ENCODE measurements around the gene SUDS3. TPM values are rescaled to one million over a fixed set of nuclear protein-coding genes. Genes with fewer than 3 reads are reported as not detected.
A peak's percentile ranks its signal among the peaks of the same experiment; 100 is the strongest.

Gene SUDS3
- total RNA-seq, 3 donors from 2014 or later, result 35.2 to 56.4 (median 50.9) TPM

DNA sequence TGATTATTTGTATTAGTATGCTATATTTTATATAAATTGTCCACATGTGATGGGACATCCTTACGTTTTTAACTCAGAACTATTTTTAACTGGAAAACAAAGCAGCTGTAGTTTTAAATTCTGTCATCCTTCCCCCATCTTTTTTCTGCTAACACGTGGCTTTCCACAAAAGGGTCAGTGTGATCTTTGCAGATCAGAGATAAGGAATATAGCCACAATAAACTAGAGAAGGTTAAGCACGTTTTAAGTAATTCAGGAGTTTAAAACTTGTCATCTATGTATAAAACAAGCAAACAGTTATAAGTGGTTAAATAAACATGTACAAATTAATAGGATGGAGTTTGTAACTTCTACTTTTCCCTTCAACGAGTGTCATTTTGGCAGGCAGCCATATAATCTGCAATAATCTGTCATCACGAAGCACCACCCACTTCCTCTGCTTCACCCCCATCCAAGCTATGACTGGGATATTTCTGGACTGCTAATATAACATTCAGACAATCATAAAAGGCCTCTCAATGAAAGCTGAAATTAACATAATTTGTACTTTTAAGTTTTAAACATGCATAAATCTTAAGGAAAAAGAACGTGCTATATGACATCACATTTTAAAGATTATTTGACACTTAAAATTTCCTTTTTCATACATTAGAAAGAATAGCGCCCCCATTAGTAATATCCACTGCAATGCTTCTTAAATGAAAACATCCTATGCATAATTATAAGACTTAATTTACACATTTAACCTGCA, 18.9 kb upstream of the SUDS3 start:
- peaks cover 32% of the 10 kb centered on the region for H3K4me1 ChIP-seq (ENCODE audit: low read depth)
- intact Hi-C loops (cut with DNase I, micrococcal nuclease), result no loop called here
- H3K36me3 ChIP-seq (ENCODE audit: low read depth), result no peaks in the 10 kb centered on the region
- ATAC-seq (peak; percentile 77), DNase-seq (peak in 1 of 3 donors; percentile 78)
- no peak overlapping the region for H3K4me3 ChIP-seq
- no peaks in the 10 kb centered on the region for H3K9me3 ChIP-seq
- TF ChIP-seq, protein P1, sequence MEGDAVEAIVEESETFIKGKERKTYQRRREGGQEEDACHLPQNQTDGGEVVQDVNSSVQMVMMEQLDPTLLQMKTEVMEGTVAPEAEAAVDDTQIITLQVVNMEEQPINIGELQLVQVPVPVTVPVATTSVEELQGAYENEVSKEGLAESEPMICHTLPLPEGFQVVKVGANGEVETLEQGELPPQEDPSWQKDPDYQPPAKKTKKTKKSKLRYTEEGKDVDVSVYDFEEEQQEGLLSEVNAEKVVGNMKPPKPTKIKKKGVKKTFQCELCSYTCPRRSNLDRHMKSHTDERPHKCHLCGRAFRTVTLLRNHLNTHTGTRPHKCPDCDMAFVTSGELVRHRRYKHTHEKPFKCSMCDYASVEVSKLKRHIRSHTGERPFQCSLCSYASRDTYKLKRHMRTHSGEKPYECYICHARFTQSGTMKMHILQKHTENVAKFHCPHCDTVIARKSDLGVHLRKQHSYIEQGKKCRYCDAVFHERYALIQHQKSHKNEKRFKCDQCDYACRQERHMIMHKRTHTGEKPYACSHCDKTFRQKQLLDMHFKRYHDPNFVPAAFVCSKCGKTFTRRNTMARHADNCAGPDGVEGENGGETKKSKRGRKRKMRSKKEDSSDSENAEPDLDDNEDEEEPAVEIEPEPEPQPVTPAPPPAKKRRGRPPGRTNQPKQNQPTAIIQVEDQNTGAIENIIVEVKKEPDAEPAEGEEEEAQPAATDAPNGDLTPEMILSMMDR (IDR thresholded peaks at IDR 0.05), result no peak

DNA sequence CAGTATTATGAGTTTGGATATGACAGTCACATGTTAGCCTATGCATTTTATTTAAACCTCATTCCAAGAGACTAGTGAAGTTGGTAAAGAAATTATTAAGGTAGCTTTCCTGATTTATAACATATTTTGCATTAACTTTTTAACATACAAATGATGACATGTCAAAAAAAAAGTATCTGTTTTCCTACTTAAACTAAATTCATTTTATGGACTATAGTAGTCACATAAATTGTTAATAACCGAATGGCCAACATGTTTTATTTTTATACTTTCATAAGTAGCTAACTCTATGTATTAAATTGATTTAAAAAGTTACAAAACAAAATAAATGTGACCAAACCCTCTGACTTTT, 18.4 kb upstream of the SUDS3 start:
- no peaks in the 10 kb centered on the region for H3K36me3 ChIP-seq (ENCODE audit: low read depth)
- intact Hi-C loops (cut with DNase I, micrococcal nuclease), result no loop called here
- DNase-seq (no peak), ATAC-seq (no peak)
- TF ChIP-seq, protein P1 (IDR thresholded peaks at IDR 0.05), result no peak
- no peak overlapping the region for H3K4me3 ChIP-seq
- H3K9me3 ChIP-seq, result no peaks in the 10 kb centered on the region
- peaks cover 32% of the 10 kb centered on the region for H3K4me1 ChIP-seq (ENCODE audit: low read depth)

DNA sequence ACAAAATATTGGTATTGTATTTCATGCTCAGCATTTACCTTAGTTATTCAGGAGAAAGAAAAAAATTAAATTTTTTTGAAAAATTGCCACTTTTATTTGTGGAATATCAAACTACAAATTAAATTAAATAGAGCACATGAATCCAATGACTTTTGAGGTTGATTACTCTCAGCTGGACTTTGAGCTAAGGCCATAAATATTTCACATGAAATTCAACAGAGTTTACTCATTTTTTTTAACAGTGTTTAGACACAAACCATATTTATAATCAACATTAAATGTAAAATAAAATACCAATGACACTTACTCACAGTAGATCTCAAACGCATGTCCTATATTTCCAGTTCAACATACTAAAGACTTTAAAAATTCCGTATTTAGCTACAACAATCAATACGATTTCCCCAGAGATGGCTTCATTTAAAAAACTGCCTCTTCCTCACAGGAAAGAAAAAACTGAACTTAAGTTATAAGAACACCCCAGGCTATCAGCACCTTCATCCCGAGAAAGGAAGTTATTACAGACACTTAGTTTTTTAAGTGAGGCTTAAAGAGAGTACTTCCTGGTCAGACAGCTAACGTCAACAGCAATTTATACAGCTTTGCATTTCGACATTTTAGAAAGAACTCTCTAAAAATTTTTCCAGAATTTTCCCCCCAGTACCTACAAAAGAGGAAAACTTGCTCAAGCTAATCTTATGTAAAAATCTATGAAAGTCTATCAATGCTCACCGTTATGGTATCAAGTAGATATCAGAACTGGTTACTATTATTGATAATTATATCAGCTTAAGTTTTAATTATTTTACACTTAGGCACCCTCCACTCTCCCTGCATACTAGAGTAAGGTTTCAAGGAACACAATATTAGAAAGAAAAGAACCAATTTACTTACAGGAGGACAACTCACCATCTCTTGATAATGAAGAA, 17.5 kb upstream of the SUDS3 start:
- Histone ChIP-seq H3K4me1 (ENCODE audit: low read depth) (peaks cover 32% of the 10 kb centered on the region), H3K4me3 (no peak overlapping the region), H3K36me3 (ENCODE audit: low read depth) (no peaks in the 10 kb centered on the region), H3K9me3 (no peaks in the 10 kb centered on the region)
- no peak for DNase-seq
- TF ChIP-seq, protein P1 (IDR thresholded peaks at IDR 0.05), result no peak
- intact Hi-C loops (cut with DNase I, micrococcal nuclease), result no loop called here
- ATAC-seq, result peak; percentile 64

DNA sequence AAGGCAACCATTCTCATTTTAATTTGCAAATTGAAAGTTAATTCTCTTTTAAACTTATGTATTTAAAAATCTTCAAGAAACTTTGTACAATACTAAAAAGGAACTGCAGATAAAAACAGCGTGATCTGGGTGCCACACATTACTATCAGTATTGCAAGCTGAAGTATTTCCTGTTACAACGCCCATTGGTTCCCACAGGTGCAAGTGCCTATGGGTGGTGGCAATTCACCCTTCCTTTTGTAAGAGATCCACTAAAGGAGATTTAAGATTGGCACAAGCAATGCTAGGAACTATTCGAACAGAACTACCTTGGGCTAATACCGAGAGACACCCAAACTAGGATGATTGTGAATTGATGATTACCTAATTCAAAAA, 16.8 kb upstream of the SUDS3 start:
- DNase-seq (peak in 1 of 3 donors; percentile 50), ATAC-seq (peak; percentile 83)
- Histone ChIP-seq H3K4me1 (ENCODE audit: low read depth) (peaks cover 32% of the 10 kb centered on the region), H3K4me3 (no peak overlapping the region), H3K9me3 (no peaks in the 10 kb centered on the region), H3K36me3 (ENCODE audit: low read depth) (no peaks in the 10 kb centered on the region)
- TF ChIP-seq, protein P1 (IDR thresholded peaks at IDR 0.05), result no peak
- intact Hi-C loops (cut with DNase I, micrococcal nuclease), result no loop called here

DNA sequence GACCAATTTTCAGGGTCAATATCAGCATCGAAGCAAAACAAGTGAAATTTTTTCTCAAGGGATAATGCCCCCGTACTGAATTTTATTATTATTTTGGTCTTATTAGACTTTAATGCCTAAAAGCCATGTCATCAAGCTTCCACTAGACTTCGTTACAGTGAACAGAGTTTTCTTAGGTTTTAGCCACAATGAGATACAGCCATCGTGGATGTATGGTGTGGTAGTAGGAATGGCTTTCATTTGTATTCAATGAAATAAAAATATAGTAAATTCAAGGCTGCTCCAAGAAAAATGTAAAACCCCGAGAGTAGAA, 15.3 kb upstream of the SUDS3 start:
- DNase-seq, result no peak
- Histone ChIP-seq H3K9me3 (no peaks in the 10 kb centered on the region), H3K4me3 (no peak overlapping the region), H3K4me1 (ENCODE audit: low read depth) (peaks cover 26% of the 10 kb centered on the region), H3K36me3 (ENCODE audit: low read depth) (no peaks in the 10 kb centered on the region)
- TF ChIP-seq, protein P1 (IDR thresholded peaks at IDR 0.05), result no peak
- intact Hi-C loops (cut with DNase I, micrococcal nuclease), result no loop called here
- no peak for ATAC-seq

Data from mucosa of descending colon (tissue), 3 donors.